H1 (cell line): Measurements from ENCODE around the gene OMG. TPM values are rescaled to one million over a fixed set of nuclear protein-coding genes. Genes with fewer than 3 reads are reported as not detected.

ENCODE experiments used
- NANOG ChIP-seq: IDR thresholded peaks from 2 replicates; pipeline ENCODE4 v1.6.1; 2011; ENCODE audit warnings: low read length, low read depth, mild to moderate bottlenecking, inconsistent platforms; ENCODE audit not compliant: insufficient read depth, poor library complexity, severe bottlenecking
- PHF8 ChIP-seq: fragments of 200-600 bp; sonication (generic); conservative IDR thresholded peaks from 2 replicates; pipeline ENCODE4 v1.7.1; 2012; ENCODE audit warnings: low read depth, mild to moderate bottlenecking, inconsistent platforms, low read length, moderate library complexity
- SP4 ChIP-seq: IDR thresholded peaks from 2 replicates; pipeline ENCODE4 v1.6.1; 2012; ENCODE audit warnings: low read length, inconsistent platforms
- SUZ12 ChIP-seq: fragments of 200-600 bp; sonication (generic); IDR thresholded peaks from 2 replicates; pipeline ENCODE4 v1.6.1; 2012; ENCODE audit warnings: mild to moderate bottlenecking, inconsistent platforms, low read length, moderate library complexity, mixed read lengths
- polyA plus RNA-seq, 7 experiments: library from polyadenylated mRNA; depleted of rRNA in 3 of 7; stranded (reverse) in 5 of 7; unstranded in 2 of 7; fragments of >200 nt in 5 of 7; fragments of 200-250 nt in 2 of 7; gene quantifications; 1 replicate in 5 of 7; 2 replicates in 1 of 7; 4 replicates in 1 of 7; pipeline versions ENCODE4 v1.2.1 to v1.2.3, GENCODE V29; 2011 to 2013; ENCODE audit warnings: missing spikeins in 2 of 7, mixed read lengths in 2 of 7
- total RNA-seq: library from RNA; stranded (reverse); fragmentation: NEBNext Ultra II Directional; extraction: Animal tissue kit (Norgen Biotek cat#: 25700); gene quantifications from 2 replicates; pipeline ENCODE4 v1.2.1, GENCODE V29; 2021

The OMG gene
- total and polyA plus RNA-seq, 2 of the 8 experiments (the other 6 are each of a cell fraction or from before 2014, with no cell fraction given), result not detected

DNA sequence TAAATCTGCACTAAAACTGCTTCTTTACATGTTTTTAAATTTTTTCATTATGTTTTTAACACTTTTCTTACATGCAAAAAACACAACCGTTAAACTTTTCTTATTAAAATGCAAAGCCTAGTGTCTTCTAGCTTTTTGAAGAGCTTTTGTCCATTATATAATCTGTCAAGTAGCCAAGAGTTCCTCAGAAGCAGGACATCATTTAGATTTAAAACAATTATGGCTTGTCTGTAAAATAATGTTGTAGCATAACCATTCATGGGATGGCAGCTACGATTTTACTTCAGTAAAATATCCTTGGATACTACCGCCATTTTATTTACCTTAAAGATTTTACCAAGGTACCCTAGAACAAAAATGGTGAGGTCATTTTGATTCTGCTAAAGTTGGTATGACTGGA, 2.8 kb downstream of the OMG start (continued):
- no peak for TF ChIP-seq SUZ12
- no peak for TF ChIP-seq SP4
- no peak for TF ChIP-seq PHF8
- TF ChIP-seq NANOG, result no peak
